ENCODE data around the gene STEAP2. TPM values are rescaled to one million over a fixed set of nuclear protein-coding genes. Genes with fewer than 3 reads are reported as not detected.

Gene STEAP2
- total RNA-seq, 1 experiment from 2014 or later = 0.68 TPM

GRCh38 chr7:90167361-90167760 is 44.2 kb upstream of the STEAP2 start:
- H3K4me1 Mint-ChIP-seq (ENCODE audit: insufficient read depth, unreplicated experiment) = no peaks in the 10 kb centered on the region
- CTCF ChIA-PET = interaction anchor here (0.6 to 3.8 kb wide), 7 partner anchors 13 to 142 kb away, joined by 3 to 17 read pairs (median 4); partner anchors contain the start of genes STEAP1 and STEAP2
- no peak overlapping the region for H3K4me3 Mint-ChIP-seq (ENCODE audit: unreplicated experiment)
- H3K27ac Mint-ChIP-seq (ENCODE audit: low read depth, unreplicated experiment) = no peak overlapping the region
- TF ChIP-seq CTCF (IDR thresholded peaks at IDR 0.05; ENCODE audit: unreplicated experiment) = no peak
- no TSS peak for BruUV-seq (replicated peaks)
- no peaks in the 10 kb centered on the region for H3K36me3 Mint-ChIP-seq (ENCODE audit: insufficient read depth, unreplicated experiment)
- intact Hi-C loops (cut with micrococcal nuclease) = no loop called here
- DNase-seq (ENCODE audit: unreplicated experiment) = no peak
- peaks cover 13% of the 10 kb centered on the region for H3K9me3 Mint-ChIP-seq (ENCODE audit: unreplicated experiment)
- POLR2A ChIA-PET = no interaction called here
- no peaks in the 10 kb centered on the region for H3K27me3 Mint-ChIP-seq (ENCODE audit: insufficient read depth, unreplicated experiment)

GRCh38 chr7:90169891-90170290 is 41.6 kb upstream of the STEAP2 start:
- BruUV-seq (replicated peaks) = no TSS peak
- DNase-seq (ENCODE audit: unreplicated experiment) = no peak
- no peaks in the 10 kb centered on the region for H3K27me3 Mint-ChIP-seq (ENCODE audit: insufficient read depth, unreplicated experiment)
- intact Hi-C loops (cut with micrococcal nuclease) = no loop called here
- CTCF ChIA-PET = no interaction called here
- no peak overlapping the region for H3K27ac Mint-ChIP-seq (ENCODE audit: low read depth, unreplicated experiment)
- no peaks in the 10 kb centered on the region for H3K36me3 Mint-ChIP-seq (ENCODE audit: insufficient read depth, unreplicated experiment)
- no peak for TF ChIP-seq CTCF (IDR thresholded peaks at IDR 0.05; ENCODE audit: unreplicated experiment)
- POLR2A ChIA-PET = interaction anchor here (0.6 kb wide), 1 partner anchor 626 kb away, joined by 3 read pairs; no protein-coding TSS in a partner anchor
- H3K4me3 Mint-ChIP-seq (ENCODE audit: unreplicated experiment) = no peak overlapping the region
- peaks cover 13% of the 10 kb centered on the region for H3K9me3 Mint-ChIP-seq (ENCODE audit: unreplicated experiment)
- H3K4me1 Mint-ChIP-seq (ENCODE audit: insufficient read depth, unreplicated experiment) = no peaks in the 10 kb centered on the region

GRCh38 chr7:90172121-90172520 is 39.4 kb upstream of the STEAP2 start:
- ChIA-PET CTCF (interaction anchor here (0.7 to 1.2 kb wide), 4 partner anchors 18 to 88 kb away, joined by 3 to 7 read pairs (median 5); partner anchors contain the start of genes STEAP1 and STEAP2), POLR2A (no interaction called here)
- Mint-ChIP-seq H3K27me3 (ENCODE audit: insufficient read depth, unreplicated experiment) (no peaks in the 10 kb centered on the region), H3K27ac (ENCODE audit: low read depth, unreplicated experiment) (no peak overlapping the region), H3K9me3 (ENCODE audit: unreplicated experiment) (peaks cover 13% of the 10 kb centered on the region), H3K4me1 (ENCODE audit: insufficient read depth, unreplicated experiment) (no peaks in the 10 kb centered on the region), H3K4me3 (ENCODE audit: unreplicated experiment) (no peak overlapping the region), H3K36me3 (ENCODE audit: insufficient read depth, unreplicated experiment) (no peaks in the 10 kb centered on the region)
- no peak for DNase-seq (ENCODE audit: unreplicated experiment)
- BruUV-seq (replicated peaks) = no TSS peak
- no peak for TF ChIP-seq CTCF (IDR thresholded peaks at IDR 0.05; ENCODE audit: unreplicated experiment)
- intact Hi-C loops (cut with micrococcal nuclease) = no loop called here

- H3K4me3 Mint-ChIP-seq (ENCODE audit: unreplicated experiment) = no peak overlapping the region
- ChIA-PET POLR2A (no interaction called here), CTCF (interaction anchor here (0.5 to 1.2 kb wide), 5 partner anchors 18 to 237 kb away, joined by 3 to 7 read pairs (median 4); partner anchors contain the start of genes STEAP1 and STEAP2)
- no peaks in the 10 kb centered on the region for H3K27me3 Mint-ChIP-seq (ENCODE audit: insufficient read depth, unreplicated experiment)
- H3K36me3 Mint-ChIP-seq (ENCODE audit: insufficient read depth, unreplicated experiment) = no peaks in the 10 kb centered on the region
- H3K27ac Mint-ChIP-seq (ENCODE audit: low read depth, unreplicated experiment) = no peak overlapping the region
- TF ChIP-seq CTCF (IDR thresholded peaks at IDR 0.05; ENCODE audit: unreplicated experiment) = no peak
- no peaks in the 10 kb centered on the region for H3K4me1 Mint-ChIP-seq (ENCODE audit: insufficient read depth, unreplicated experiment)
- intact Hi-C loops (cut with micrococcal nuclease) = no loop called here
- peaks cover 13% of the 10 kb centered on the region for H3K9me3 Mint-ChIP-seq (ENCODE audit: unreplicated experiment)
- BruUV-seq (replicated peaks) = no TSS peak
- DNase-seq (ENCODE audit: unreplicated experiment) = no peak
Measured at GRCh38 chr7:90172624-90173023, 38.9 kb upstream of the STEAP2 start.

All from MCF 10A (cell line).